ENCODE data around the gene FAM24A. TPM values are rescaled to one million over a fixed set of nuclear protein-coding genes. Genes with fewer than 3 reads are reported as not detected.
A peak's percentile ranks its signal among the peaks of the same experiment; 100 is the strongest.
"Not testable (repeated sequence)": the region's sequence is repeated elsewhere in the genome, so short reads cannot be mapped to it uniquely, and the experiment has no call there.

The FAM24A gene
- polyA plus RNA-seq, 2 of the 4 experiments (the other 2 are of a cell fraction), result not detected

- no peaks in the 10 kb centered on the region for H3K9me3 ChIP-seq
- ChIA-PET POLR2A (interaction anchor here (0.6 kb wide), 1 partner anchor 14 kb away, joined by 3 read pairs; no protein-coding TSS in a partner anchor), CTCF (no interaction called here)
- no peaks in the 10 kb centered on the region for H3K4me1 ChIP-seq
- TF ChIP-seq HOXB5 (CRISPR knock-in tag; IDR thresholded peaks at IDR 0.05) (no peak), ZNF302 (CRISPR knock-in tag; IDR thresholded peaks at IDR 0.05) (no peak), FOSL2 (IDR thresholded peaks at IDR 0.05) (no peak), FOSL2 (CRISPR knock-in tag; IDR thresholded peaks at IDR 0.05) (no peak), HES2 (IDR thresholded peaks at IDR 0.05) (no peak), RARB (CRISPR knock-in tag; IDR thresholded peaks at IDR 0.05) (no peak)
- 88% methylated on average over 5 of the region's 5 CpGs for WGBS (ENCODE audit: missing lambda C conversion rate)
- H3K27ac ChIP-seq, result no peak overlapping the region
- FAIRE-seq (no peak), DNase-seq (ENCODE audit: low read depth in 1 of 2, low spot score in 1 of 2) (no peak), ATAC-seq (no peak)
- H3K4me3 ChIP-seq, result no peak overlapping the region
- H3K4me2 ChIP-seq, result no peak overlapping the region
Measured at GRCh38 chr10:122894261-122894944, 16.0 kb upstream of the FAM24A start.

DNA sequence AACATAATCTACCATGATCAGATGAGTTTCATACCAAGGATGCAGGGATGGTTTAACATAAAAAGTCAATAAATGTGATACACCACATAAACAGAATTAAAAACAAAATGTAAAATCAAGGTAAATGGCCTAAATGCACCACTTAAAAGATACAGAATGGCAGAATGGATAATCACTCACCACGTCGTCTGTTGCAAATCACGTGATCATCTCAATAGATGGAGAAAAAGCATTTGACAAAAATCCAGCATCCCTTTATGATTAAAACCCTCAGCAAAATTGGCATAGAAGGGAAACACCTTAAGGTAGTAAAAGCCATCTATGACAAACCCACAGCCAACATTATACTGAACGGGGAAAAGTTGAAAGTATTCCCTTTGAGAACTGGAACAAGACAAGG is 6.5 kb upstream of the FAM24A start:
- DNase-seq (ENCODE audit: low read depth in 1 of 2, low spot score in 1 of 2); FAIRE-seq; H3K4me3 ChIP-seq; ATAC-seq; POLR2A ChIA-PET; H3K27ac ChIP-seq; H3K4me2 ChIP-seq; CTCF ChIA-PET; H3K9me3 ChIP-seq; H3K4me1 ChIP-seq: not testable (repeated sequence)
- TF ChIP-seq, protein P1, sequence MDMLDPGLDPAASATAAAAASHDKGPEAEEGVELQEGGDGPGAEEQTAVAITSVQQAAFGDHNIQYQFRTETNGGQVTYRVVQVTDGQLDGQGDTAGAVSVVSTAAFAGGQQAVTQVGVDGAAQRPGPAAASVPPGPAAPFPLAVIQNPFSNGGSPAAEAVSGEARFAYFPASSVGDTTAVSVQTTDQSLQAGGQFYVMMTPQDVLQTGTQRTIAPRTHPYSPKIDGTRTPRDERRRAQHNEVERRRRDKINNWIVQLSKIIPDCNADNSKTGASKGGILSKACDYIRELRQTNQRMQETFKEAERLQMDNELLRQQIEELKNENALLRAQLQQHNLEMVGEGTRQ (IDR thresholded peaks at IDR 0.05), result peak; percentile 33; the same call in 1 of the 2 replicates
- WGBS (ENCODE audit: missing lambda C conversion rate), result 53% methylated on average over 4 of the region's 4 CpGs

DNA sequence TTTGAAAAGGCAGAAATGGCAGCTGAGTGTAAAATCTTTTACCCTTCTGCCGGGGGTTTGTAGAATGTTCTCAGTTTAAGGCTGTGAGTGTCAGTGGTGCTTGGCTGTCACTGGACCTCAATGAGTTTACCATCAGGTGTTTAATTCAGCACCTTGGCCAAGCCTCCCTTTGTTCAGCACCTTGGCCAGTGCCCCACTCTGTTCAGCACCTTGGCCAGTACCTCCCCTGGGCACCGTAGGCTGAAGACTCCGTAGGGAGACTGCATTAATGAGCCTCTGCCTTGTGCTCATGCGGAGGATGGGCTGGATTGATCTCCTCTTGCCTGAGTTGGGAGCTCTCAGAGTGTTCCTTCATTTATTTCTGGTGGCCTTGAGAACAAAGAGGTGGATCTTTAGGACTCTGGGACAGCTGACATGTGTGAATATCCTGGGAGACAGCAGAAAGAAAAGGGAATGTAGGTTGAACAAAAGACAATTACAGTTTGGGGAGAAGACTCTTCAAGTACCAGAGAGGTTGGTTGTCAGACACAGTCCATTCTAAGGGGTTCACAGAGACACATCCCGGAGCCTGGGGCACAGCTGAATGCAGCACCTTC is 1.6 kb downstream of the FAM24A start:
- ATAC-seq (peak; percentile 82 to 87), DNase-seq (ENCODE audit: low read depth in 1 of 2, low spot score in 1 of 2) (peak; percentile 21 to 34), FAIRE-seq (no peak)
- ChIA-PET CTCF (interaction anchor here (2.1 kb wide), 1 partner anchor 69 kb away, joined by 4 read pairs; no protein-coding TSS in a partner anchor), POLR2A (no interaction called here)
- H3K4me3 ChIP-seq, result no peak overlapping the region
- H3K4me1 ChIP-seq, result no peaks in the 10 kb centered on the region
- H3K27ac ChIP-seq, result no peak overlapping the region
- no peak overlapping the region for H3K4me2 ChIP-seq
- WGBS (ENCODE audit: missing lambda C conversion rate), result 30% methylated on average over 5 of the region's 5 CpGs
- H3K9me3 ChIP-seq, result no peaks in the 10 kb centered on the region
- TF ChIP-seq HOXA7 (CRISPR knock-in tag; IDR thresholded peaks at IDR 0.05) (0 out of 2 replicates have a peak, but pooled peaks have one; percentile 60), ZNF302 (CRISPR knock-in tag; IDR thresholded peaks at IDR 0.05) (peak; percentile 74; the same call in 1 of the 2 replicates), ESRRA (IDR thresholded peaks at IDR 0.05; ENCODE audit: borderline replicate concordance, low read length) (no peak), EHF (CRISPR knock-in tag; IDR thresholded peaks at IDR 0.05) (peak; percentile 92), FOXS1 (CRISPR knock-in tag; IDR thresholded peaks at IDR 0.05) (peak; percentile 93; the same call in 1 of the 2 replicates), RNF2 (IDR thresholded peaks at IDR 0.05; ENCODE audit: borderline replicate concordance, low read depth) (no peak), ZSCAN20 (CRISPR knock-in tag; IDR thresholded peaks at IDR 0.05) (peak; percentile 96), CBX8 (IDR thresholded peaks at IDR 0.05) (no peak), EHMT2 (IDR thresholded peaks at IDR 0.05; ENCODE audit: low read depth) (peak; percentile 99), GATA3 (IDR thresholded peaks at IDR 0.05; ENCODE audit: borderline replicate concordance) (no peak), NPAS2 (CRISPR knock-in tag; IDR thresholded peaks at IDR 0.05; ENCODE audit: borderline replicate concordance) (no peak), HOXB5 (CRISPR knock-in tag; IDR thresholded peaks at IDR 0.05) (peak; percentile 96), MYC (IDR thresholded peaks at IDR 0.05; ENCODE audit: borderline replicate concordance, low read length) (no peak), SMC3 (IDR thresholded peaks at IDR 0.05) (no peak), KDM5A (IDR thresholded peaks at IDR 0.05) (no peak), NFE2L2 (conservative IDR thresholded peaks at IDR 0.05; ENCODE audit: low read length) (no peak), KDM1A (IDR thresholded peaks at IDR 0.05; ENCODE audit: low read depth) (no peak), CTCF (IDR thresholded peaks at IDR 0.05) (no peak), RAD21 (conservative IDR thresholded peaks at IDR 0.05 in 1 of 2, IDR thresholded peaks at IDR 0.05 in 1 of 2) (no peak), JUNB (IDR thresholded peaks at IDR 0.05) (no peak), HOXB13 (CRISPR knock-in tag; IDR thresholded peaks at IDR 0.05; ENCODE audit: low read depth) (peak; percentile 92)
- TF ChIP-seq, protein P2, sequence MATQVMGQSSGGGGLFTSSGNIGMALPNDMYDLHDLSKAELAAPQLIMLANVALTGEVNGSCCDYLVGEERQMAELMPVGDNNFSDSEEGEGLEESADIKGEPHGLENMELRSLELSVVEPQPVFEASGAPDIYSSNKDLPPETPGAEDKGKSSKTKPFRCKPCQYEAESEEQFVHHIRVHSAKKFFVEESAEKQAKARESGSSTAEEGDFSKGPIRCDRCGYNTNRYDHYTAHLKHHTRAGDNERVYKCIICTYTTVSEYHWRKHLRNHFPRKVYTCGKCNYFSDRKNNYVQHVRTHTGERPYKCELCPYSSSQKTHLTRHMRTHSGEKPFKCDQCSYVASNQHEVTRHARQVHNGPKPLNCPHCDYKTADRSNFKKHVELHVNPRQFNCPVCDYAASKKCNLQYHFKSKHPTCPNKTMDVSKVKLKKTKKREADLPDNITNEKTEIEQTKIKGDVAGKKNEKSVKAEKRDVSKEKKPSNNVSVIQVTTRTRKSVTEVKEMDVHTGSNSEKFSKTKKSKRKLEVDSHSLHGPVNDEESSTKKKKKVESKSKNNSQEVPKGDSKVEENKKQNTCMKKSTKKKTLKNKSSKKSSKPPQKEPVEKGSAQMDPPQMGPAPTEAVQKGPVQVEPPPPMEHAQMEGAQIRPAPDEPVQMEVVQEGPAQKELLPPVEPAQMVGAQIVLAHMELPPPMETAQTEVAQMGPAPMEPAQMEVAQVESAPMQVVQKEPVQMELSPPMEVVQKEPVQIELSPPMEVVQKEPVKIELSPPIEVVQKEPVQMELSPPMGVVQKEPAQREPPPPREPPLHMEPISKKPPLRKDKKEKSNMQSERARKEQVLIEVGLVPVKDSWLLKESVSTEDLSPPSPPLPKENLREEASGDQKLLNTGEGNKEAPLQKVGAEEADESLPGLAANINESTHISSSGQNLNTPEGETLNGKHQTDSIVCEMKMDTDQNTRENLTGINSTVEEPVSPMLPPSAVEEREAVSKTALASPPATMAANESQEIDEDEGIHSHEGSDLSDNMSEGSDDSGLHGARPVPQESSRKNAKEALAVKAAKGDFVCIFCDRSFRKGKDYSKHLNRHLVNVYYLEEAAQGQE (IDR thresholded peaks at IDR 0.05), result peak; percentile 99

All from A549 (cell line).